ENCODE data around the gene KPTN.

The KPTN gene

DNA sequence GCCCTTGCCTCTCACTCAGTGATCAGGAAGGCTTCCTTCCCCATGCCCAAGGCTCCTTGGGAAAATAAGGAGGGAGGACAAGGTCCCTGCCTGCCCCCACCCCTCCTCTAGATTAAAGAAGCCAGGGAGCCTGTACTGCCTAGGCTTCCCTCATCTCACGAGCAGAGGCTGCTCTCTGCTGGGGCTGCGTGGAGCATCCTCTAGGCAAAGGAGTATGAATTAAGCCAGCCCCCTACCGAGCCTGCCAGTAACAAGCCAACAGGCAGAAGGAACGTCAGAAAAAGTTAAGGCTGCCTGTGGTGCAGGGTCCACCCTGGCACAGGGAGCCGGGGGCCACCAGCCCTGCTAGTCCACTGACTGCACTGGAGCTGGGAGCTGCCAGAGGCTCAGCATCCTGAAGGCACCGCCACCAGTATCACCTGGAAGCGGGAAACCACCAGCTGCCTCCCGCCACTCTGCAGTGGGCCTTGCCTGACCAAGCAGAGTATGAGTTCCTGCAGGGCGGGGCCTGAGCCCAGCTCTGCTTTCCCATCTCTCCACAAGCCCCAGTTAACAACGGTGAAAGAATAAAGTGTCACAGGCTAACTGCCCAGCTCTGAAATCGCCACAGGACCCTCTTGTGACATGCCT lies 24.0 kb upstream of the KPTN start:
- DNase-seq (ENCODE audit: extremely low read depth, low read depth) = no peak

DNA sequence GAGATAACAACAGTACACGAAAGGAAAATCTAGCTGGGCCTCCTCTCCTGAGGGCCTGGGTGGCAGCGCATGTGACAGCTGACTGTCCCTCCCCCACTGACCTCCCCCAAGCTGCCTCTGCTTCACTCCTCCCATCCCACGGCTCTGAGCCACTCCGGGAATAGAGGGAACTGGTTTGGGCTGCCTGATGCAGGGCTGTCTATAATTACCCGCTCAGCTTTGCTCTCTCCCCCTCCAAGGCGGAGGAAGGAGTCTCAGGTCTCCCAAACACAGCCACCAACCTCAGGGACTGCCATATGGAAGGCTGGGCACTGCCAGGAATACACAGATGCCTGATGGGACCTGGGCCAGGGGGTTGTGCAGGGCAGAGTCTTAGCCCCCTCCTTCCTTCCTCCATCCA lies 23.0 kb upstream of the KPTN start:
- no peak for DNase-seq (ENCODE audit: extremely low read depth, low read depth)
- TF ChIP-seq, protein P1, sequence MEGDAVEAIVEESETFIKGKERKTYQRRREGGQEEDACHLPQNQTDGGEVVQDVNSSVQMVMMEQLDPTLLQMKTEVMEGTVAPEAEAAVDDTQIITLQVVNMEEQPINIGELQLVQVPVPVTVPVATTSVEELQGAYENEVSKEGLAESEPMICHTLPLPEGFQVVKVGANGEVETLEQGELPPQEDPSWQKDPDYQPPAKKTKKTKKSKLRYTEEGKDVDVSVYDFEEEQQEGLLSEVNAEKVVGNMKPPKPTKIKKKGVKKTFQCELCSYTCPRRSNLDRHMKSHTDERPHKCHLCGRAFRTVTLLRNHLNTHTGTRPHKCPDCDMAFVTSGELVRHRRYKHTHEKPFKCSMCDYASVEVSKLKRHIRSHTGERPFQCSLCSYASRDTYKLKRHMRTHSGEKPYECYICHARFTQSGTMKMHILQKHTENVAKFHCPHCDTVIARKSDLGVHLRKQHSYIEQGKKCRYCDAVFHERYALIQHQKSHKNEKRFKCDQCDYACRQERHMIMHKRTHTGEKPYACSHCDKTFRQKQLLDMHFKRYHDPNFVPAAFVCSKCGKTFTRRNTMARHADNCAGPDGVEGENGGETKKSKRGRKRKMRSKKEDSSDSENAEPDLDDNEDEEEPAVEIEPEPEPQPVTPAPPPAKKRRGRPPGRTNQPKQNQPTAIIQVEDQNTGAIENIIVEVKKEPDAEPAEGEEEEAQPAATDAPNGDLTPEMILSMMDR (IDR thresholded peaks at IDR 0.05; ENCODE audit: low read depth, low read length) = no peak

More for the DNA sequence above, 24.0 kb upstream of the KPTN start:
- TF ChIP-seq, protein P1 (IDR thresholded peaks at IDR 0.05; ENCODE audit: low read depth, low read length) = no peak

DNA sequence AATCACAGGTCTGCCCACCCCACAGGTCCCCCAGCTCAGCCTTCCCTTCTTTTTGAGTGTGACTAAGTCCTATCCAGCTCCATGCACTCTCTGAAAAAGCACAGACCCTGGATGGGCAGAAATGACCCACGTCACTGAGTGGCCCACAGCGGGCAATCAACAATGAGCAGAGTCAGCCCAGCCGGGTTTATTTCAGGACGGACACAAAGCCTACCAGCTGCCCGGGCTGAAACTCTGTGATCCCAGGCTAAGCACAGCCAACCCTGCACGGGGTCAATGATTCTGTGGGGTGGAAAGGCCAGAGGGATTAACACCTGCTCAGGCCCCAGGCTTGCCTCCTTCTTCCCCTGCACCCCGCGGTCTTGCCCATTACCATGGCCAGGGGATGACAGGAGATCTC lies 22.4 kb upstream of the KPTN start:
- TF ChIP-seq, protein P1 (IDR thresholded peaks at IDR 0.05; ENCODE audit: low read depth, low read length) = no peak
- no peak for DNase-seq (ENCODE audit: extremely low read depth, low read depth)

DNA sequence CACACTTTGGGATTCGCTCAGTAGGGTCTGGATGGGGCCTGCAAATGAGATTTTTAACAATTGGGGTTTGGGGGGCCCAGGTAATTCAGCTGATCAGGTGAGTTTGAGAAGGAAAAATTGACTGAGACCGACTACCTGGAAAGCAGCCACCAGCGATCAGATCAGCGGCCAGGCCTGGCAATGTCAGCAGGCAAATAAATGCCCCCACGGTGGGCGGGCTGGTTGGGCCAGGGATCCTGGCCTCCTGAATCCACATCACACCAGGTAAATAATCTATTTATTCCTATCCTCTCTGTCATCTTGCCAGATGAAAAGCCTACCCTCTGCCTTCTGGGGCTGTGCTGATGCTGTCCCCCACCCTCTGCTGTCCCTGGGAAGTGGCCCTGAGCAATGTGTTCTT lies 21.5 kb upstream of the KPTN start:
- DNase-seq (ENCODE audit: extremely low read depth, low read depth) = no peak
- TF ChIP-seq, protein P1 (IDR thresholded peaks at IDR 0.05; ENCODE audit: low read depth, low read length) = no peak

DNA sequence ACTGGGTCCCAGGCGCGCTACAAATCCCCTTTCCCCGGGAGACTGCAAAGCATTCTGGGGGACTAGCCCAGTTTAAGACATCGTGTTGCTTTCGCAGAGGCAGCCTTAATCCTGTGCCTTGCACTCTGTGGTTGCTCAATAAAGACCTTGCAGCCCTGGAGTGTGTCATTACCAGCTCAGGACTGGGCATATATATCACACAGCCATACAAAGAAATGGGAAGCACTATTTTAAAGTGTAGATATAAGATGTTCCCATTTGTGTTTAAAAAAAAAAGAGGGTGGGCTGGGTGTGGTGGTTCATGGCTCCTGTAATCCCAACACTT lies 19.8 kb upstream of the KPTN start:
- DNase-seq (ENCODE audit: extremely low read depth, low read depth) = no peak
- TF ChIP-seq, protein P1 (IDR thresholded peaks at IDR 0.05; ENCODE audit: low read depth, low read length) = no peak

DNA sequence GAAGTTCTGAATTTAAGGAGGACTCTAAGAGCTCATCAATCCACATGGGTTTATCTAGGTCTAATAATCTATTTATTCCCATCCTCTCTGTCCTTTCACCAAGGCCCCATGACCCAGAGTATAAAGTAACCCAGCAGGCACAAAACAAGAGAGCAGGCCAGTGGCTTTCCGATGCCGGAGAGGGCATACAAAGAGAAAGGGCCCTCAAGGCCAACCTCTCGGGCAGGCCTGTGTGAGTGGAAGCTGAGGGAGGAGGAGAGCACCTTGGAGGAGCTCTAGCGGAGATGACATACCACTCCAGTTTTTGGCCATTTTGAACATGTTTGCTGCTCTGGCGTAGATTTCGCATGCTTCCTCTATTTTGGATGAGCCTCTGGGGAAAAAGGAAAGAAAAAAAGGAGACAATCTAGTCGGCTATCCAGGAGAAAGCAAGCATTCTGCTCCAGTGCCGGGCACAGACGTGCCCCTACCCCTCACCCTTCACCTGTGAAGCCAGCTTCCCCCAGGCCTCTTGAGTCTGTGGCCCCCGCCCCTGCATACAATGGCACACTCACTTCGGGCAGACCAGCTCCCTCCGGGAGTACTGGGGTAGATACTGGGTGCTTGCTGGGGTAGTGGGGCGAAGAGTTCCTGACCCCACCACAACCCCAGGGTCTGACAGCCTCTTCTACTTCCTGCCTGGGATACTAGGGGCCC lies 19.3 kb upstream of the KPTN start:
- TF ChIP-seq, protein P1 (IDR thresholded peaks at IDR 0.05; ENCODE audit: low read depth, low read length) = no peak
- no peak for DNase-seq (ENCODE audit: extremely low read depth, low read depth)

Data from AG09319 (cell line).